Stimulated activated memory B cell treated with anti-CD40 and anti-IgM and Interleukin-4, amounts not matched to agents 10 μg/mL and 1 μg/mL and 100 μg/mL, for 72 hours (primary cell): ENCODE data around the gene BLACAT1.
A peak's percentile ranks its signal among the peaks of the same experiment; 100 is the strongest.

ENCODE experiments used
- ATAC-seq: fragments of 150-1000 bp; cut with Tn5 transposase; 2 replicates; pipeline ENCODE4 v1.10.0; 2021
- H3K27ac Mint-ChIP-seq: one replicate; pipeline ENCODE4 v1.8.0; 2022; ENCODE audit warnings: mild to moderate bottlenecking, mixed read lengths
- H3K27me3 Mint-ChIP-seq: one replicate; pipeline ENCODE4 v1.8.0; 2022; ENCODE audit warnings: mixed read lengths
- H3K36me3 Mint-ChIP-seq: one replicate; pipeline ENCODE4 v1.8.0; 2022; ENCODE audit warnings: mixed read lengths
- H3K4me1 Mint-ChIP-seq: one replicate; pipeline ENCODE4 v1.8.0; 2022; ENCODE audit warnings: mixed read lengths
- H3K4me3 Mint-ChIP-seq: one replicate; pipeline ENCODE4 v1.8.0; 2022; ENCODE audit warnings: mild to moderate bottlenecking, moderate library complexity, mixed read lengths
- H3K9me3 Mint-ChIP-seq: one replicate; pipeline ENCODE4 v1.8.0; 2022; ENCODE audit warnings: mixed read lengths

The BLACAT1 gene

DNA sequence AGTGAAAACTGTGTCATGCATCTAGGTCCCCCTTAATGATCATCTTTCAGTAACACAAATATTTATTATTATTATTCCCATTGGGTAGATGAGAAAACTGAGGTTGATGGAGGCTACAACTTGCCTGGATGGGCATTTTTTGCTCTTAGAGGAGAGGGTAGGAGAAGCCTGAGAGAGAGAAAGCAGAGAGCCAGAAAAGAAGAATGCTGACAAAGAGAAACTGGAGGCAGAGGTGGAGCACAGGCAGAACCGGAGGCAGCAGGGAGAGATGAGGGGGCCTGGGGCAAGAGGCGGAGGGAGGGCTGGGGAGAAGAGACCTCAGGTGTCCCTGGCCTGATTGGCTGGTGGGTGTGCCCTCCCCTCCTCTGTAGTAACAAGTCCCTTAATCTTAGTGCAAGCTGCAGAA, 4.1 kb downstream of the BLACAT1 start:
- H3K27me3 Mint-ChIP-seq = peaks cover 66% of the 10 kb centered on the region
- no peaks in the 10 kb centered on the region for H3K9me3 Mint-ChIP-seq
- H3K36me3 Mint-ChIP-seq = no peaks in the 10 kb centered on the region

GRCh38 chr1:205451202-205451601, 4.6 kb downstream of the BLACAT1 start:
- H3K27ac Mint-ChIP-seq = no peak overlapping the region
- H3K4me3 Mint-ChIP-seq = no peak overlapping the region
- no peaks in the 10 kb centered on the region for H3K36me3 Mint-ChIP-seq
- peaks cover 61% of the 10 kb centered on the region for H3K27me3 Mint-ChIP-seq
- H3K9me3 Mint-ChIP-seq = no peaks in the 10 kb centered on the region
- peaks cover 13% of the 10 kb centered on the region for H3K4me1 Mint-ChIP-seq
- ATAC-seq = no peak

More for the DNA sequence above, 4.1 kb downstream of the BLACAT1 start:
- H3K4me3 Mint-ChIP-seq = no peak overlapping the region
- H3K4me1 Mint-ChIP-seq = peaks cover 18% of the 10 kb centered on the region
- H3K27ac Mint-ChIP-seq = no peak overlapping the region
- ATAC-seq = no peak

- ATAC-seq = no peak
- H3K36me3 Mint-ChIP-seq = no peaks in the 10 kb centered on the region
- peaks cover 53% of the 10 kb centered on the region for H3K27me3 Mint-ChIP-seq
- H3K4me3 Mint-ChIP-seq = no peak overlapping the region
- no peaks in the 10 kb centered on the region for H3K9me3 Mint-ChIP-seq
- peaks cover 6% of the 10 kb centered on the region for H3K4me1 Mint-ChIP-seq
- no peak overlapping the region for H3K27ac Mint-ChIP-seq
These were observed 5.4 kb downstream of the BLACAT1 start for GRCh38 chr1:205450448-205450847.

DNA sequence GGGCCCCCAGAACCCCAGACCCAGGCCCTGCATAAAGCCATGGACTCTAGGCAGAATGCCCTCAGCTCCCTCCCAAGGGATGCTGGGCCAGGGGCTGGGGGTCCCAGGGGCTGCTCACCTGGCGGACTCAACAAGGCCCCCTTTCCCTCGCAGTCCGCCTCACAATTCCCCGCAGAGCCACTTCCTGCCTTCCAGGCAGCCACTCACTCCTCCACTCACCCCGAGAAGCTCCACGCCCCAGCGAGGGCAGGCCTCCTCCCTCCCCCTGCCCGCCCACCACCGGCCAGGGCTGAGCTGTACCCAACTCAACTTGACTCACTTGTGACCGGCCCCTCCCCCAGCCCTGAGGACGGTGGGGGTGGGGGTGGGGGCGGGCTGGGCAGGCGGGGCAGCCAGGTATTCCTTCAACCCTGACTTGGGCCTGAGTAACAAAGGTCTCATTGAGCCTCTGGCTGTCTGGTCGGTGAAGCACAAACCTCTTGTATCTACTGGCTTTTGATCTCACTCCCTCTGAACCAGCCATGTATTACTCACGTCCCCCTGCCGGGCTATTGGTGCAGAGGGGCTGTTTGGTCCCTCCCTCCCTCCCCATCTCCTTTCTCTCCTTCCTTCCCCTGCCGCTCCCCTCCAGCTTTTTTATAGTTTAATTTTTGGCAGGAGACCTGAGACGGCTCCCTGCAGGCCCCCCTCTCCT, 5.9 kb downstream of the BLACAT1 start:
- H3K4me3 Mint-ChIP-seq = no peak overlapping the region
- H3K4me1 Mint-ChIP-seq = peaks cover 6% of the 10 kb centered on the region
- H3K36me3 Mint-ChIP-seq = no peaks in the 10 kb centered on the region
- peaks cover 48% of the 10 kb centered on the region for H3K27me3 Mint-ChIP-seq
- H3K9me3 Mint-ChIP-seq = no peaks in the 10 kb centered on the region
- no peak overlapping the region for H3K27ac Mint-ChIP-seq
- peak; percentile 63 for ATAC-seq

GRCh38 chr1:205449254-205449749, 6.5 kb downstream of the BLACAT1 start:
- peaks cover 42% of the 10 kb centered on the region for H3K27me3 Mint-ChIP-seq
- no peak overlapping the region for H3K27ac Mint-ChIP-seq
- no peak overlapping the region for H3K4me3 Mint-ChIP-seq
- H3K36me3 Mint-ChIP-seq = no peaks in the 10 kb centered on the region
- no peaks in the 10 kb centered on the region for H3K9me3 Mint-ChIP-seq
- H3K4me1 Mint-ChIP-seq = peaks cover 9% of the 10 kb centered on the region
- no peak for ATAC-seq

- Mint-ChIP-seq H3K27me3 (peaks cover 36% of the 10 kb centered on the region), H3K36me3 (no peaks in the 10 kb centered on the region), H3K4me3 (no peak overlapping the region), H3K4me1 (peaks cover 15% of the 10 kb centered on the region), H3K9me3 (no peaks in the 10 kb centered on the region), H3K27ac (no peak overlapping the region)
- no peak for ATAC-seq
These were observed 7.1 kb downstream of the BLACAT1 start for GRCh38 chr1:205448540-205449253.

GRCh38 chr1:205447457-205448341, 8.1 kb downstream of the BLACAT1 start:
- no peak overlapping the region for H3K4me3 Mint-ChIP-seq
- no peak overlapping the region for H3K27ac Mint-ChIP-seq
- H3K27me3 Mint-ChIP-seq = peaks cover 26% of the 10 kb centered on the region
- H3K36me3 Mint-ChIP-seq = no peaks in the 10 kb centered on the region
- no peak for ATAC-seq
- no peaks in the 10 kb centered on the region for H3K9me3 Mint-ChIP-seq
- peaks cover 22% of the 10 kb centered on the region for H3K4me1 Mint-ChIP-seq

- Mint-ChIP-seq H3K27ac (no peak overlapping the region), H3K4me1 (peaks cover 26% of the 10 kb centered on the region), H3K4me3 (no peak overlapping the region), H3K9me3 (no peaks in the 10 kb centered on the region), H3K36me3 (no peaks in the 10 kb centered on the region), H3K27me3 (peaks cover 17% of the 10 kb centered on the region)
- ATAC-seq = no peak
These were observed 9.0 kb downstream of the BLACAT1 start for GRCh38 chr1:205446828-205447227.

- H3K27ac Mint-ChIP-seq = no peak overlapping the region
- H3K9me3 Mint-ChIP-seq = no peaks in the 10 kb centered on the region
- no peak for ATAC-seq
- no peaks in the 10 kb centered on the region for H3K36me3 Mint-ChIP-seq
- H3K27me3 Mint-ChIP-seq = peaks cover 5% of the 10 kb centered on the region
- H3K4me3 Mint-ChIP-seq = no peak overlapping the region
- peaks cover 39% of the 10 kb centered on the region for H3K4me1 Mint-ChIP-seq
These were observed 10.3 kb downstream of the BLACAT1 start for GRCh38 chr1:205445646-205445935.

DNA sequence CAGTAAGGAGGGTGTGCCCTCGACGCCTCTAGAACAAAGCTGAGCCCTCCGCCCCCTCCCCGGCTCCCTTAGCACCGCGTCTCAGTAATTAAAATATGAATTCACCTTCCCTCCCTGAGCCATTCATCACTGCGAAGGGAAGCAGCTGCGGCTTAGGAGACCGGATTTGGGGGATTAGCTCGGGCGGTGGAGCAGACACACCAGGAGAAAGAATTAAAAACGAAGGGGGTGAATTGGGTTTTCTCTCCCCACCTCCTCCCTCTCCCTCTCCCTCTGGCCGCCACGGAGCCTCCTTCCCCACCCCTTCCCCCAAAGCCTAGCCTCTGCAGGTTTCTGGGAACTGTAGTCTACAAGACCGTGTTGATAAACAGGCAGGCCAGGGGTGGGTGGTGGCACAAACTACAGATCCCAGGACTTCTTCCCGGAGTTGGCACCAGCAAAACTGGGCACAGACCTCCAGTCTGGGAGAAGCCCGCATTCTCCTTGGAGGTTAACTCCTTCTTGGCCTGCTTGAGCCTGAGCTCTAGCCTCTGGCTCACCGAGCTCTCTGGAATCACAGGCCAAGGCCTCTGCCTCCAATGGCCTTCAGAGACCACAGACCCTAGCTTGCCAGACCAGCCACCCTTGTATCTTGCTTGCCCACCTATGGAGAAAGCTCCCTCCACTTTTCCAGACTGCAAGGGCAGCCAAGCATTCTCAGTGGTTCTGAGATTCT, 10.8 kb downstream of the BLACAT1 start:
- H3K27me3 Mint-ChIP-seq = no peaks in the 10 kb centered on the region
- H3K36me3 Mint-ChIP-seq = no peaks in the 10 kb centered on the region
- peaks cover 44% of the 10 kb centered on the region for H3K4me1 Mint-ChIP-seq
- ATAC-seq = no peak
- no peaks in the 10 kb centered on the region for H3K9me3 Mint-ChIP-seq
- H3K4me3 Mint-ChIP-seq = no peak overlapping the region
- no peak overlapping the region for H3K27ac Mint-ChIP-seq

- Mint-ChIP-seq H3K9me3 (no peaks in the 10 kb centered on the region), H3K4me3 (no peak overlapping the region), H3K27me3 (no peaks in the 10 kb centered on the region), H3K36me3 (no peaks in the 10 kb centered on the region), H3K4me1 (peaks cover 47% of the 10 kb centered on the region), H3K27ac (peak overlapping the region; percentile 10)
- no peak for ATAC-seq
These were observed 11.4 kb downstream of the BLACAT1 start for GRCh38 chr1:205444300-205444930.

GRCh38 chr1:205443585-205444299, 12.1 kb downstream of the BLACAT1 start:
- no peak for ATAC-seq
- H3K27ac Mint-ChIP-seq = peak overlapping the region; percentile 10
- H3K36me3 Mint-ChIP-seq = no peaks in the 10 kb centered on the region
- no peaks in the 10 kb centered on the region for H3K9me3 Mint-ChIP-seq
- peaks cover 50% of the 10 kb centered on the region for H3K4me1 Mint-ChIP-seq
- no peak overlapping the region for H3K4me3 Mint-ChIP-seq
- no peaks in the 10 kb centered on the region for H3K27me3 Mint-ChIP-seq

- no peaks in the 10 kb centered on the region for H3K9me3 Mint-ChIP-seq
- peak overlapping the region; percentile 90 for H3K27ac Mint-ChIP-seq
- peaks cover 56% of the 10 kb centered on the region for H3K4me1 Mint-ChIP-seq
- H3K27me3 Mint-ChIP-seq = no peaks in the 10 kb centered on the region
- ATAC-seq = no peak
- H3K36me3 Mint-ChIP-seq = no peaks in the 10 kb centered on the region
- H3K4me3 Mint-ChIP-seq = no peak overlapping the region
These were observed 13.7 kb downstream of the BLACAT1 start for GRCh38 chr1:205442051-205442725.

DNA sequence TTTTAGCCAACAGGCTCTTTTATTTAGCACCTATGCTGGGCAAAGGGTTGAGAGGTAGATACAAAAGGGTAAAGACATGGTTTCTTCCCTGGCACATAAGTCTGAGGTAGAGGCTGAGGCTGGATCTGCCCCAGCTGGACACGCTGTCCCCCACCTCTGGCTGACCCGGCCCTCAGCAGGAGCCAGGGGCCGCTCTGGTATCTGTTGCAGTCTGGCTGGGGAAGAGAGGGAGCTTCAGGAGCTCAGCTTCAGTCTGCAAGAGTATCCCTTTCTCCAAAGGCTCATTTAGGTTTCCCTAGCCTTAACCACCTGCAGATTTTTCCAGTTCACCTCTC, 14.2 kb downstream of the BLACAT1 start:
- peaks cover 59% of the 10 kb centered on the region for H3K4me1 Mint-ChIP-seq
- no peak for ATAC-seq
- H3K27ac Mint-ChIP-seq = peak overlapping the region; percentile 90
- H3K9me3 Mint-ChIP-seq = no peaks in the 10 kb centered on the region
- H3K36me3 Mint-ChIP-seq = no peaks in the 10 kb centered on the region
- peak overlapping the region; percentile 70 for H3K4me3 Mint-ChIP-seq
- no peaks in the 10 kb centered on the region for H3K27me3 Mint-ChIP-seq
